ENCODE results near the gene TRAPPC1.

TRAPPC1 gene

GRCh38 chr17:7940743-7941142 lies 9.0 kb upstream of the TRAPPC1 start:
- no peak for DNase-seq (ENCODE audit: low spot score)

GRCh38 chr17:7940034-7940433 lies 8.3 kb upstream of the TRAPPC1 start:
- DNase-seq (ENCODE audit: low spot score), result no peak

GRCh38 chr17:7935859-7936258 lies 4.1 kb upstream of the TRAPPC1 start:
- DNase-seq (ENCODE audit: low spot score), result no peak

- DNase-seq (ENCODE audit: low spot score), result peak; percentile 27
These were observed 1.2 kb upstream of the TRAPPC1 start for GRCh38 chr17:7932949-7933348.

- DNase-seq (ENCODE audit: low spot score), result no peak
These were observed 741 bp upstream of the TRAPPC1 start for GRCh38 chr17:7932483-7932891.

GRCh38 chr17:7930841-7931631 lies 710 bp downstream of the TRAPPC1 start:
- no peak for DNase-seq (ENCODE audit: low spot score)

- DNase-seq (ENCODE audit: low spot score), result peak; percentile 82
These were observed 2.4 kb downstream of the TRAPPC1 start, which contains the start of gene KCNAB3 for GRCh38 chr17:7929158-7930023. TSS of gene KCNAB3 (minus strand) at chr17:7929856. CDS start at chr17:7929435, 421 bp downstream.

- DNase-seq (ENCODE audit: low spot score), result no peak
These were observed 4.2 kb downstream of the TRAPPC1 start for GRCh38 chr17:7927596-7927995.

GRCh38 chr17:7922845-7923628 lies 8.7 kb downstream of the TRAPPC1 start:
- peak; percentile 54 for DNase-seq (ENCODE audit: low spot score)

GRCh38 chr17:7922269-7922844 lies 9.4 kb downstream of the TRAPPC1 start:
- no peak for DNase-seq (ENCODE audit: low spot score)

GRCh38 chr17:7916808-7917207 lies 14.9 kb downstream of the TRAPPC1 start:
- no peak for DNase-seq (ENCODE audit: low spot score)

- no peak for DNase-seq (ENCODE audit: low spot score)
These were observed 15.4 kb downstream of the TRAPPC1 start for GRCh38 chr17:7916385-7916682.

GRCh38 chr17:7915611-7916384 lies 15.9 kb downstream of the TRAPPC1 start, which contains the start of gene RNF227:
TSS of gene RNF227 (minus strand) at chr17:7916289. CDS start at chr17:7916195, 94 bp downstream.
- peak; percentile 87 for DNase-seq (ENCODE audit: low spot score)

GRCh38 chr17:7915179-7915610 lies 16.6 kb downstream of the TRAPPC1 start:
- no peak for DNase-seq (ENCODE audit: low spot score)

GRCh38 chr17:7912927-7913524 lies 18.7 kb downstream of the TRAPPC1 start:
- DNase-seq (ENCODE audit: low spot score), result peak; percentile 85

- no peak for DNase-seq (ENCODE audit: low spot score)
These were observed 20.6 kb downstream of the TRAPPC1 start for GRCh38 chr17:7911116-7911515.

- no peak for DNase-seq (ENCODE audit: low spot score)
These were observed 21.0 kb downstream of the TRAPPC1 start for GRCh38 chr17:7910711-7911110.

GRCh38 chr17:7910281-7910680 lies 21.5 kb downstream of the TRAPPC1 start:
- no peak for DNase-seq (ENCODE audit: low spot score)

- DNase-seq (ENCODE audit: low spot score), result no peak
These were observed 22.7 kb downstream of the TRAPPC1 start for GRCh38 chr17:7909089-7909488.

Data from NAMALWA (cell line).